ENCODE results near the gene TNNT2. TPM values are rescaled to one million over a fixed set of nuclear protein-coding genes. Genes with fewer than 3 reads are reported as not detected.

Gene TNNT2
- total RNA-seq, 1 donor from 2014 or later = 1.9 TPM

GRCh38 chr1:201327687-201328240 is 49.7 kb downstream of the TNNT2 start:
- Mint-ChIP-seq H3K27ac (no peak overlapping the region), H3K9me3 (ENCODE audit: low read depth) (no peaks in the 10 kb centered on the region), H3K4me3 (ENCODE audit: low read depth) (no peak overlapping the region), H3K4me1 (ENCODE audit: low read depth) (no peaks in the 10 kb centered on the region), H3K27me3 (peaks cover 33% of the 10 kb centered on the region), H3K36me3 (ENCODE audit: insufficient read depth) (no peaks in the 10 kb centered on the region)
- TF ChIP-seq CTCF (IDR thresholded peaks at IDR 0.05; ENCODE audit: unreplicated experiment) = no peak
- no peak for DNase-seq (ENCODE audit: low spot score, unreplicated experiment)

- Mint-ChIP-seq H3K4me1 (ENCODE audit: low read depth) (no peaks in the 10 kb centered on the region), H3K27ac (no peak overlapping the region)
- TF ChIP-seq CTCF (IDR thresholded peaks at IDR 0.05; ENCODE audit: unreplicated experiment) = no peak
These were observed 50.8 kb downstream of the TNNT2 start for GRCh38 chr1:201326710-201327109.

GRCh38 chr1:201325678-201326060 is 51.8 kb downstream of the TNNT2 start:
- H3K36me3 Mint-ChIP-seq (ENCODE audit: insufficient read depth) = no peaks in the 10 kb centered on the region
- no peaks in the 10 kb centered on the region for H3K4me1 Mint-ChIP-seq (ENCODE audit: low read depth)
- no peak for DNase-seq (ENCODE audit: low spot score, unreplicated experiment)
- H3K27me3 Mint-ChIP-seq = peaks cover 32% of the 10 kb centered on the region
- no peak overlapping the region for H3K27ac Mint-ChIP-seq
- H3K9me3 Mint-ChIP-seq (ENCODE audit: low read depth) = no peaks in the 10 kb centered on the region
- no peak overlapping the region for H3K4me3 Mint-ChIP-seq (ENCODE audit: low read depth)
- no peak for TF ChIP-seq CTCF (IDR thresholded peaks at IDR 0.05; ENCODE audit: unreplicated experiment)

More at GRCh38 chr1:201326710-201327109, 50.8 kb downstream of the TNNT2 start:
- Mint-ChIP-seq H3K27me3 (peaks cover 33% of the 10 kb centered on the region), H3K4me3 (ENCODE audit: low read depth) (no peak overlapping the region), H3K36me3 (ENCODE audit: insufficient read depth) (no peaks in the 10 kb centered on the region), H3K9me3 (ENCODE audit: low read depth) (no peaks in the 10 kb centered on the region)
- DNase-seq (ENCODE audit: low spot score, unreplicated experiment) = no peak

GRCh38 chr1:201324821-201325677 is 52.4 kb downstream of the TNNT2 start:
- H3K4me1 Mint-ChIP-seq (ENCODE audit: low read depth) = no peaks in the 10 kb centered on the region

More at GRCh38 chr1:201324821-201325677, 52.4 kb downstream of the TNNT2 start:
- Mint-ChIP-seq H3K27me3 (peaks cover 26% of the 10 kb centered on the region), H3K27ac (no peak overlapping the region), H3K36me3 (ENCODE audit: insufficient read depth) (no peaks in the 10 kb centered on the region), H3K4me3 (ENCODE audit: low read depth) (no peak overlapping the region), H3K9me3 (ENCODE audit: low read depth) (no peaks in the 10 kb centered on the region)
- DNase-seq (ENCODE audit: low spot score, unreplicated experiment) = no peak
- no peak for TF ChIP-seq CTCF (IDR thresholded peaks at IDR 0.05; ENCODE audit: unreplicated experiment)

All from progenitor cell of endocrine pancreas (in vitro differentiated cells).